Omental fat pad (tissue), 4 donors: Measurements from ENCODE around the gene PDE4DIP. TPM values are rescaled to one million over a fixed set of nuclear protein-coding genes. Genes with fewer than 3 reads are reported as not detected.
"Not testable (repeated sequence)": the region's sequence is repeated elsewhere in the genome, so short reads cannot be mapped to it uniquely, and the experiment has no call there.

ENCODE experiments used
- ATAC-seq: fragments of 150-250 bp; one replicate; pipeline ENCODE4 v1.9.1; 2016; ENCODE audit warnings: mild to moderate bottlenecking, moderate library complexity; ENCODE audit not compliant: low FRiP score
- DNase-seq: peaks from one replicate; pipeline ENCODE4 v3.0.0-alpha.2; 2019; ENCODE audit warnings: low spot score
- total RNA-seq, 4 donors: library from RNA; depleted of rRNA; stranded (reverse); fragments of >200 nt; gene quantifications; one replicate each; pipeline ENCODE4 v1.1.0, GENCODE V29; 2016

Gene PDE4DIP
- total RNA-seq, 4 donors from 2014 or later, result 54.1 to 83.5 (median 59.1) TPM

DNA sequence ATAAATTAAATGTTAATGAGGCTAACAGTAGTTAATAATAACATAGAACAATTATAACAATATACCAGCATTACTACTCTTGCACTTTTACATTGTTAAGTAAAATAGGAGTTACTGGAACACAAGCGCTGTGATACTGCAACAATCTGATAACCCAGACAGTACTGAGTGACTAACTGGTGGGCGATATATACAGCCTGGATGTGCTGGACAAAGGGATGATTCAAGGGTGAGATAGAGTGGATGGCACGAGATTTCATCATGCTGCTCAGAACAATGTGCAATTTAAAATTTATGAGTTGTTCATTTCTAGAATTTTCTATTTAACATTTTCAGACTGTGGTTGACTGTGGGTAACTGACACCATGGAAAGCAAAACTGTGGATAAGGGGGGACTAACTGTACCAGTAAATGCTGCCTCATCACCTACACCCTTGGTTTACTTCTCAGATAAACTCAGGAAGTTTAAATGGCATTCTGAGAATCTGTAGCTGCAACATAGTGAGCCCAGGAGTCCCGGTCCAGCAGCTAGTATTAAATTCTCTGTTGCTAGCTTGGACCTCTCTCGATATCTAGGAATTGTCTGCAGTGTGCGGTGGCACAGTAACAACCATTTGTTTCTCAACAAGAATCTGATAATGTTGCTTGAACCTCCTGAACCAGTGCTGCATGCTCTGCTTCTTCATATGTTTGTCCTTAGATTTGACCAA lies 24.9 kb downstream of the PDE4DIP start:
- not testable (repeated sequence) for ATAC-seq, DNase-seq

DNA sequence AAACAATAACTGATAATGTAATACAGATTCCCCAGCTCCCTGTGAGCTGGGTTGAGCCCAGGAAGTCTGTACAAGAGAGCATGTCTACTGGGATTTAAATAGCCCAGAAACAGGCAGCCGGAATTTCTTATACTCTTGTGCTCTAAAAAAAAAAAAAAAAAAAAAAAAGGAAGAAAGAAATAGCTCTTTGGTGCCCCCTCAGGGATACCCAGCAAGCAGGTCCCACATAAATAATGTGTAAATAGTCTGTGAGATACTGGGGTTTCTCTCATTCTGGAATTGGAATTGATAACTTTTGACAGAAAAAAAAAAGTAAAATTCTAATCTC lies 25.4 kb downstream of the PDE4DIP start:
- ATAC-seq, DNase-seq: not testable (repeated sequence)

DNA sequence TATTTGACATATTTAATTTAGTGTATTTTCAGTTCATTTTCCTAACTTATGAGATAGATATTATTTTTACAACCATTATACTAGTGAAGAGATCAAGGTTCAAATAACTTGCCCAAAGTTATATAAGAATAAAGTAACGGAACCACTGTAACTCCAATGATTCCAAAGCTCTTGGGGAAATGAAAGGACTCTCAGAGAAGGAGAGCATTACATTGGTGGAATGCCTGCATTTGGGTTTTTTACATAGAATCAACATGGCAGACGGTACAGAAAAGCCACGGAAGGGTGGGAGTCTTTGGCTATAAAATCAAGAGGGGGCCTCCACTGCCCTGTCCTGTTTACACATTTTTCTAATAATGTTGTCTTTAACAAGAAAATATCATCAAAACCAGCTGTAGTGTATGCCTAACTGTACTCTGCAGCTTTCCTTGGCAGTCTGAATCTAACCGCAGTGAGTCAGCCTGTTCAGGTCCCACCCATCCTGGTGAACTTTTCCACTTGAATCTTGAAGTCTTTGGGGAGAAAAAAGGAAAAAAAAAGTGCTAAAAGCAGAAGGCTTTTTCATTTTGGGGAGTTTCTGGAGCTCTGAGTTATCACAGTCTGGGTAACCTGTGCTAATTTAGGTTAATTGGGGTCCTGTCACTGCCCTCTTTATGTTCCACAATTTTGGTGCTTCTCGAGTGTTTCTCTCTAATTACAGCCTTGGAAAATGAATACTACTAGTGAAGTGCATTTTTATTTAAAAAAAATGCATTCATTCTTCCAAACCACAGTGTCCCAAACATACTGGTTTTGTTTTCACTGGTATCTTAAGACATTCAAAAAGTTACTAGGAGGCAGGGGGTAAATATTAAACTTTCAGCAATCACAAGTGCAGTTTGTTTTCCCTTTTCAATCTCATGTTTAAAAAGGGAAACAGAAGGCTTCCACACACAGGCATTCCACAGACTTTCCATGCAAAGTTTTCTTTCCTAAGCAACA lies 30.5 kb downstream of the PDE4DIP start:
- ATAC-seq, result peak; percentile 84
- DNase-seq, result not testable (repeated sequence)

DNA sequence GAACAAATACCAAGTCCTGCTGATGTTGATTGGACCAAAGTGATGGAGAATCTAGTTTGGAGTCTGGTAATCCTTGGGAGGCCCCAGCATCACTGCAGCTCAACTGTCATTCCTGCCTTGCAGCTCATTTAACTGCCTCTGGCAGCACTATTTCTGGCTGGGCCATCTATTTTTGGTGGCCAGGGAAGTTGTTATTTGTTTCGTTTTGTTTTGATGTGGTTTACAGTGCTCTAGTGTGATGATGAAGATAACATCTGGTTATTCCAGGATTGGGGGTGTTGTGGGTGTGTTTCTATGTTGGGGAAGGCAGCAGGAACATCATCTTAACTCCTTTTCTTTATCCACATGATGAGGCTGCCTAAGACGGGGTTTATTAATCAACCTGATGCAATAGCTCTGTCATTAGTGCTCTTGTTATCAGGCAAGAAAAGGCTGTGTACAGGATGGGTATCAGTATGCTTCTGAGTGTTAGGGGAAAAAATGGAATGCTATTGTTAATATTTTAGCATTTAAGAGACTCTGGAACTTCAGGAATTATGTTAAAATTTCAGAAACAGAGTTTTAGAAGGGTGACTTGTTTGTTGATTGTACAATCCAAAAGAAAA lies 35.7 kb downstream of the PDE4DIP start:
- not testable (repeated sequence) for ATAC-seq, DNase-seq

DNA sequence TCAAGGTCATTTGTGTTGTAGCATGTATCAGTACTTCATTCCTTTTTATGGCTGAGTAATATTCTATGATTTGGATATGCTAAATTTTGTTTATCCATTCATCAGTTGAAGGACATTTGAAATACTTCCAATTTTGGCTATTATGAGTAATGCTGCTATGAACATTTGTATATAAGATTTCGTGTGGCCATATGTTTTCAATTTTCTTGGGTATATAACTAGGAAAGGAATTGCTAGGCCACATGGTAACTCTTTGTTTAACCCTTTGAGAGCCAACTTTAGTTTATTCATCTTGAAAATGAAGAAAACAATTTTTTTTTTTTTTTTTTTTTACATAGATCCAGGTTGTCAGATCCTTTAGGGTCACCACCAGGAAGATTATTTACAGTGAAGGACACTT lies 37.0 kb downstream of the PDE4DIP start:
- DNase-seq, ATAC-seq: not testable (repeated sequence)

DNA sequence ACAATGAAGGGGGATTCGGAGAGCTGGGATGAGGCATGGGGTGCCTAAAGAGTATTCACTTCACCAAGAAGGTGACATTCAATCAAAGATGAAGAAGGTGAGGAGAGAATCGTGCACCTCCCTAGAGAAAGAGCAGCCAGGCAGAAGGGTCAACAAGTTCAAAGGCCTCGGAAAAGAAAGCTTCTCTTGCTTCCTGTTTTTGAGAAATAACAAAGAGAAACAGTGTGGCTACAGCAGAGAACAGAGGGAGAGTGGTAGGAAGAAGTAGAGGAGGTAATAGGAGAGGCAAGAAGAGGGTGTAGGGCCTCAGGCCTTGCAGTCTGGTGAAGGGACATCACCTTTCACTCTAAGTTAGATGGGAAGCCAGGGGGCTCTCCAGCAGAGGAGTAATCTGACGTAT lies 41.0 kb downstream of the PDE4DIP start:
- not testable (repeated sequence) for ATAC-seq, DNase-seq

DNA sequence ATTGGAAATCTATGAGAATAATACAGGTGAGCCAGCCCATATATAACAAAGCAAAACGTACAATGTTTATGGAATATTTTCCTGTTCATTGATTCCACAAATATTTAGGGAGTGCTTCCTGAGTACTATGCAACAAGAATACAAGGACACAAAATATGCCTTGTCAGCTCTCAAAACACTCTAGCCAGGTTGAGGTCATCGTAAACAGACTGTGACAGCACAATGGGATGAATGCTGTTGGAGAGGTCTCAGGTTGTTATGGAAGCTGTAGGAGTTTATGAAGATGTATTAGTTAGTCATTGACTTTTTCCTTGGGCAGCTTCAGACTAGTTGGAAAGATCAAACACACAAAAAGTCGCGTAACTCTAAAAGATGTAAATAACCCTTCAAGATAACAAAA lies 42.1 kb downstream of the PDE4DIP start:
- DNase-seq, ATAC-seq: not testable (repeated sequence)

DNA sequence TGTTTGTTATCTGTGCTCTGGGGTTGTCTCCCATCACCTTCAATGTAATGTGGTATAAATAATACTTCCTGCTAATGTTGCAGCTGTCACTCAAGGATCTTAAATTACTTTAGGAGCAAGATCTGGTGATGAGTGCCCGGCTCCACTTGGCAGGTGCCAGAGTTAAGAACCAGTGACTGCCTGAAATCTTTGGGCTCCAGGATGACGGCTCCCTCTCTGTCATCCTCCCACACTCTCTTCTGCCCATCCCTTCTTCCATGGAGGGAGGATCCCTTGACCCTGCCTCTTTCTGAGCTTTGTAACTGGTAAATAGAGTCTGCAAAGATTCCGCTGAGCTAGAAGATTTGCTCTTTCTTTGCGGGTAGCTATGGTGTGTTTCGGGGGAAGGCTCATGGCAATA lies 44.4 kb downstream of the PDE4DIP start:
- DNase-seq, ATAC-seq: not testable (repeated sequence)

DNA sequence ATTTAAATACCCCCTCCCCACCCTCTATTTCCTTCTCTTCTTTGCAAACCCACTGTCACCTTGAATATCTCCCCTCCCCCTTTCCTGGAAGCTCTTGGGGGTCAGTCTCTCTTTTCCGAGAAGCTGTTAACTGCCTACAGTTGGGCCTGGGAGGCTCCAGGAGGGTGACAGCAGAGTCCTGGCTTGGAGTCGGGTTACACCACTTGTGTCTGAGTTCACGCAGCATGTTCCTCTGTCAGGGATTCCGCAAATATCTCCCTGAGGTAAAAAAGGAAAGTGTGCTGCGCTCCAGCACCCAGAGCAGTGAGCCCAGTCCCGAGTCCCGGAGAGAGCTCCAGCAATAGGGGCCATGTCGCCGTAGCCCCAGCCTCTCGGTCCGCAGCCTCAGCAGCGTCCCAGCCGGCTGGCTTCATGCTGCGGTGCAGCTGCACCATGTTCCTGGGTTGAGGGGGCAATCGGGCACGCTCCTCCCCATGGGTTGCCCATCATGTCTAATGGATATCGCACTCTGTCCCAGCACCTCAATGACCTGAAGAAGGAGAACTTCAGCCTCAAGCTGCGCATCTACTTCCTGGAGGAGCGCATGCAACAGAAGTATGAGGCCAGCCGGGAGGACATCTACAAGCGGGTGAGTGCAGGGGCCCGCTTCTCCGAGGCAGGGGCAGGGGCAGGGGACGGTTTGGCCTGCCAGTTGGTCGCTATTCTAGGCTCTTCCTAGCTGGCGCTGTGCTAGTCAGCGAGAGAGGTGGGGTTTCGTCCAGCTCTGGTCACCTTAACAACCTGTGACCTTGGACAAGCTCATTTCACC lies 45.2 kb downstream of the PDE4DIP start:
- ATAC-seq, DNase-seq: not testable (repeated sequence)

DNA sequence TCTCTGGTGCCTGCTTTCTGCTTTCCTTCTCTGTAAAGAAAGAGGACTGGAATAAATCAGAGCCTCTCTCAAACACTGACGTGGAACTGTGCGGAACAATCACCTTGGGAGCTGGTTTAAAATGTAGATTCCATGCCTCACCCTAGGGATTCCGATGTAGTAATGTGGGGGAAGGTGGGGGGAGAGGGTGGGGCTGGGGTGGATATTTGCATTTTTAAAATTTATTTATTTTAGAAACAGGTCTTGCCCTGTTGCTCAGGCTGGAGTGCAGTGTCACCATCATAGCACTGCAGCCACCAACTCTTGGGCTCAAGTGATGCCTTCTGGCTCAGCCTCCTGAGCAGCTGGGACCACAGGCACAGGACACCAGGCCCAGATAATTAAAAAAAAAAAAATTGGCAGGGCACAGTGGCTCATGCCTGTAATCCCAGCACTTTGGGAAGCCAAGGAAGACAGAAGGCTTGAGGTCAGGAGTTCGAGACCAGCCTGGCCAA lies 45.9 kb downstream of the PDE4DIP start:
- not testable (repeated sequence) for DNase-seq, ATAC-seq

DNA sequence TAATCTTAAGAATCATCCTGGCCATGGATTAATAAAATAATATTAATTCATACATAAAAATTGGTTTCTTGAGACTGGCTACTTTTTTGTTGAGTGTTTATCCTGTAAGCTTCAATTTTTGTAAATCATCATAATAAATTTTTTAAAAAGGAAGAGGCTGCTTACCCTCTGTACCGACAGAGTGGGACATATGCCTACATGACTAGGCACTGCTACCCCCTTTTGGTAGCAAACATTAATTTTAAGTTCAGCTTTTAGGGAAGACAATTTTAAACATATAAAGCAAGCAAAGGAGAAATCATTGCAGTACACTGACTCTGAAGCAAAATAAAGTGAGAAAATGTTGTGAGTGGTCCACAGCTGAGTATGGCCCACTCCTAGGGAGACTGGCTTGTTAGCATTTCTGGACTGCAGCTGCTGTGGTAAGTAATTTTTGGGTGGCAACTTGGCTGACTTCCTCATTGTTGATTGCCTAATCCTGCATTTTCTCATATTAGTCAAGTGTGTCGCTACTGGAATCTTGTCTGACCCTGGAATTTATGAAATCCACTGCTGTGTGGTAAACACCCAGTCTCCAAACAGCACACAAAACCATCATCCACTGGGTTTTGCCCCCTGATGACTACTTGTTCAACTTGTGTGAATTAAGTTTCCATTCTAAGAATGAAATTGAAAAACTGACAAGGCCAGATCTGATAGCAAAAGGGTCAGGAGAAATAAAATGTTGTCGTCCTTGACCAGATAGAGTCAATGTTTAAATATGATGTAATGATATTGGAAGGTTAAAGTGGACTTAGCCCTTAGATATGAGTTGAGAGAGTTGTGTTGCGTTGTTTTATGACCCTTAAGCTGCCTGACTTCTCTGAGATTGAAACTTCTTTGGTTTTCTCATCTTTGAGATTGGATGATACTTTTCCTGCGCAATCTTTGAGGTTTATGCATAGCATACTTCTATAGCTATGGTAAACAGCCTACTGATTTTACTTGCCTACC lies 50.4 kb downstream of the PDE4DIP start:
- peak; percentile 86 for ATAC-seq
- DNase-seq, result not testable (repeated sequence)

DNA sequence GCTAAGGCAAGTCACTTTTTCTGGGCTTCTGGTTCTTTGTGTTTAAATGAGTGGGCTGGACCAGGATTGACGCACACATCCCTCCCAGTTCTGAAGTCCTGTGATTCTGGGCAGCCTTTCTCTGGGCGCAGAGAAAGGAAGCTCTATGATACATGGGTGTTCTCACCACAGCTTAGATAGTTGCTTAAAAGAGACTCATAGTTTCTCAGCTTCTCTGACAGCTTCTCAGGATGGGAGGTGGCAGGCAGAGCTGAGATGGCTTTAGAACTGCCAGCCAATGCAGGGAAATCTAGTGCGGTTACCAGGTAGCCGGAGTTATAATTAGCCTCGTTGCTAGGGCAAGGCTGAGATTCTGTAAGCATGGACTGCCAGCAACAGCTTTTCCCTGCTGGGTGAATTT lies 55.8 kb downstream of the PDE4DIP start:
- not testable (repeated sequence) for DNase-seq
- peak; percentile 42 for ATAC-seq

DNA sequence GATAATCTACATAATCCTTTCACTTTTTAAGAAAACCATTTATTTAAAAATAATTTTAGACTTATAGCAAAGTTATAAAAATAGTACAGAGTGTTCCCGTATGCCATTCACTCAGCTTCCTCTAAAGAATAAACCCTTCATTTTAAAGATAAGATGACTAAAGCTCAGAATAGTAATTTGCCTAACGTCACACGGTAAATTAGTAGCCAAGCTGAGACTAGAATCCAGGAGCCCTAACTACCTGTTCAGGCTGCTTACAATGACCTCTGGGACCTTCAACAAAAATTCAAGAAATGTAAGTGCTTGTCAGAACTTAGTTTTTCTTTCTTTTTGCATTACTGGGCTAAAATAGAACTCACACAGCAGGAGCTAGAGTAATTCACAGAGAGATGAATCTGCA lies 56.5 kb downstream of the PDE4DIP start:
- ATAC-seq, result not testable (repeated sequence)

DNA sequence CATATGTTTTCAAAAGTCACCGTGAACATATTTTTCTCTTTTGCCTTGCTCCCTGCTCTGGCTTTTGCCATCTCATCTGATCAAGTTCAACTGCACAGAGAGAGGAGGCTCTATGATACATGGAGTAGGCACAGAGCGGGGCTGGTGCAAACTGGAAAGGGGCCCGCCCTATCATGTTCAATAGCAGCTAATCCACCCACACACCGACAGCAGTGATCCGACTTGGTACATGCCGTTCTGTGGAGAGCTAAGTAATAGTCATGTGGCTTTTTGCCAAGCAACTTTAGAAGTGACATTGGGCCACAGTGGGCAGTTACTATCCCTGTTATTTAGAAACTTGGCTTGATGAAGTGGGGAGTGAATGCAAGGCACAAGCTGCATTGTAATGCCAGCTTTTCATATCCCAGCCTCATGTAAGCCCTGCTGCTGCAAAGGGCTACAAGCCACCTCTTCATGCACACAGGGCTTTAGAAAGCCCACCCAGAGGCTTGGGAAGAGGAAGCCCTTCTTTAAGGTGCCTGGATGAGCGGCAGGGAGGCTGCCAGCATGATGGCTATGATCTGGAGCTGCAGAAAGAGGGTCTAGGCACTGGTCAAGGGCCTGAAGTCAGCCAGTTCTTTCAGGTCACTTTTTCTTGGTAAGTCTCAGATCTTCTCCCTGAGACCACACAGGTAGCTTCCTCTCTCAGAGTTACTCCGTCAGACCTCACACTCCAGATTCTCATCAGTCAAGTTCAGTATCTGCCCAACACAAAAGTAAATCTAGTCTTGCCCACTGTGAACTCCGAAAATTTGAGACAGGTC lies 57.1 kb downstream of the PDE4DIP start:
- not testable (repeated sequence) for DNase-seq
- peak; percentile 100 for ATAC-seq

More for the DNA sequence above, 56.5 kb downstream of the PDE4DIP start:
- DNase-seq, result not testable (repeated sequence)

DNA sequence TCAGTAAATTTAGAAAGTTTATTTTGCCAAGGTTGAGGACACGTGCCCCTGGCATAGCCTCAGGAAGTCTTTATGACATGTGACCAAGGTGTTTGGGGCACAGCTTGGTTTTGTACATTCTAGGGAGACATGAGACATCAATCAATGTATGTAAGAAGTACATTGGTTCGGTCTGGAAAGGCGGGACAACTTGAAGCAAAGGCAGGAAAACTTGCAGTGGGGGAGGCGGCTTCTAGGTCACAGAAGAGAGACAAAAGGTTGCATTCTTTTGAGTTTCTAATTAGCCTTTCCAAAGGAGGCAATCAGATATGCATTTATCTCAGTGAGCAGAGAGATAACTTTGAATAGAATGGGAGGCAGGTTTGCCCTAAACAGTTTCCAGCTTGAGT lies 57.7 kb downstream of the PDE4DIP start:
- DNase-seq, ATAC-seq: not testable (repeated sequence)

DNA sequence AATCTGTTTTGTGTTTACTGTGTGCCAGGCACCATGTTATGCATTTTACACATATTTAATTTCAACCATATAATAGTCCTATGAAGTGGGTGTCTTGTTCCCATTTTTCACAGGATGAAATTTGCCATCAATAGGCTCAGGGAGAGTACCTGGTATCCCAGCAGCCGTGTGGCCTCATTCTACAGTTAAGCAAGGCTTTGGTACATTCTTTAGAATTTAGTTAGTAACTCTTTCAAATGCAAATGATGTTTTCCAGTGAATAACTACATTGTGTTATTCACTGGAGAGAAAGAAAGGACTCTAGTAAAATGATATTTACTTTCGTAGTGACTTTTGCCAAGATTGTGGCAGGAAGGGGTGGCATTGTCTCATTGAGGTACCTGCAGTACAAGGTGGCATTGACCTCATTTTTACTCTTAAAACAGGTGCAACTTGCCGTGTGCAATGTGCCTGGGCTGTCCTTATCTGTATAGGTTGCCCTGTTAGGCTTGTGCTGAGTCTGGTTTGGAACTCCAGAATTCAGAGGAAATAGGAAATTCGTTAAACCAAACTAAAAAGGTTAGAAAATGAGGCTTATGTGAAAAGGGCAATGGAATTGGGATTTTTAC lies 65.1 kb downstream of the PDE4DIP start:
- not testable (repeated sequence) for ATAC-seq, DNase-seq
